Mammary epithelial cell (primary cell): ENCODE results near the gene RAD23B.

ENCODE experiments used
- EZH2 ChIP-seq: IDR thresholded peaks from 2 replicates; pipeline ENCODE4 v1.6.1; 2012; ENCODE audit warnings: low read length, inconsistent platforms, borderline replicate concordance
- TF ChIP-seq, protein P1 (sequence below), 2 donors: IDR thresholded peaks in 1 of 2; conservative IDR thresholded peaks in 1 of 2; 2 replicates each; pipeline ENCODE4 v1.5.1; 2011 to 2012; ENCODE audit warnings: inconsistent platforms in 2 of 2, low read length in 2 of 2, mild to moderate bottlenecking in 2 of 2, control low read depth in 1 of 2, low read depth in 1 of 2; ENCODE audit not compliant: insufficient read depth in 1 of 2; ENCODE audit errors: extremely low read depth in 1 of 2

DNA sequence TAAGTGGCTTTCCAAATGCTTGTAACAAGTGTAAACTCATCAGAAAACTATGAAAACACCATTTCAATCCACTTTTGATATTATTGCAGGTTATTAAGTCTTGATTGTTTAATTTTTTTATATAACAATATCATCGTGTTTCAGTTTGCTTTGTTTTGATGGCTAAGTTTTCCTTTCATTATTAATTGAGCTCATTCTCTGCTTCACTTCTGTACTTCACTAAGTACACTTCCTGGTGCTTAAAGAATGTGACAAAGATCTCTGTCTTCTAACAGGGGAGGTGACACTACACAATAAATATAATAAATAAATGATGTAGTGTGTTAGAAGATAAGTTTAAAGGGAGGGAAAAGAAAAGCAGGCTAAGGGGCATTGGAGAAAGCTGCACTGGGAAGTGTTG, 13.0 kb upstream of the RAD23B start:
- TF ChIP-seq, protein P1, sequence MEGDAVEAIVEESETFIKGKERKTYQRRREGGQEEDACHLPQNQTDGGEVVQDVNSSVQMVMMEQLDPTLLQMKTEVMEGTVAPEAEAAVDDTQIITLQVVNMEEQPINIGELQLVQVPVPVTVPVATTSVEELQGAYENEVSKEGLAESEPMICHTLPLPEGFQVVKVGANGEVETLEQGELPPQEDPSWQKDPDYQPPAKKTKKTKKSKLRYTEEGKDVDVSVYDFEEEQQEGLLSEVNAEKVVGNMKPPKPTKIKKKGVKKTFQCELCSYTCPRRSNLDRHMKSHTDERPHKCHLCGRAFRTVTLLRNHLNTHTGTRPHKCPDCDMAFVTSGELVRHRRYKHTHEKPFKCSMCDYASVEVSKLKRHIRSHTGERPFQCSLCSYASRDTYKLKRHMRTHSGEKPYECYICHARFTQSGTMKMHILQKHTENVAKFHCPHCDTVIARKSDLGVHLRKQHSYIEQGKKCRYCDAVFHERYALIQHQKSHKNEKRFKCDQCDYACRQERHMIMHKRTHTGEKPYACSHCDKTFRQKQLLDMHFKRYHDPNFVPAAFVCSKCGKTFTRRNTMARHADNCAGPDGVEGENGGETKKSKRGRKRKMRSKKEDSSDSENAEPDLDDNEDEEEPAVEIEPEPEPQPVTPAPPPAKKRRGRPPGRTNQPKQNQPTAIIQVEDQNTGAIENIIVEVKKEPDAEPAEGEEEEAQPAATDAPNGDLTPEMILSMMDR (conservative IDR thresholded peaks at IDR 0.05 in 1 of 2, IDR thresholded peaks at IDR 0.05 in 1 of 2; ENCODE audit: extremely low read depth in 1 of 2, insufficient read depth in 1 of 2, low read depth in 1 of 2, low read length in 2 of 2), result no peak
- TF ChIP-seq EZH2, result no peak
